HG03575 (cell line): Measurements from ENCODE around the gene CRELD2.

Experiments
- ATAC-seq: cut with Tn5 transposase; IDR thresholded peaks from one replicate; pipeline ENCODE4 v1.9.1; 2021; ENCODE audit not compliant: unreplicated experiment, insufficient number of reproducible peaks, low FRiP score; ENCODE audit errors: extremely low read depth

The CRELD2 gene

DNA sequence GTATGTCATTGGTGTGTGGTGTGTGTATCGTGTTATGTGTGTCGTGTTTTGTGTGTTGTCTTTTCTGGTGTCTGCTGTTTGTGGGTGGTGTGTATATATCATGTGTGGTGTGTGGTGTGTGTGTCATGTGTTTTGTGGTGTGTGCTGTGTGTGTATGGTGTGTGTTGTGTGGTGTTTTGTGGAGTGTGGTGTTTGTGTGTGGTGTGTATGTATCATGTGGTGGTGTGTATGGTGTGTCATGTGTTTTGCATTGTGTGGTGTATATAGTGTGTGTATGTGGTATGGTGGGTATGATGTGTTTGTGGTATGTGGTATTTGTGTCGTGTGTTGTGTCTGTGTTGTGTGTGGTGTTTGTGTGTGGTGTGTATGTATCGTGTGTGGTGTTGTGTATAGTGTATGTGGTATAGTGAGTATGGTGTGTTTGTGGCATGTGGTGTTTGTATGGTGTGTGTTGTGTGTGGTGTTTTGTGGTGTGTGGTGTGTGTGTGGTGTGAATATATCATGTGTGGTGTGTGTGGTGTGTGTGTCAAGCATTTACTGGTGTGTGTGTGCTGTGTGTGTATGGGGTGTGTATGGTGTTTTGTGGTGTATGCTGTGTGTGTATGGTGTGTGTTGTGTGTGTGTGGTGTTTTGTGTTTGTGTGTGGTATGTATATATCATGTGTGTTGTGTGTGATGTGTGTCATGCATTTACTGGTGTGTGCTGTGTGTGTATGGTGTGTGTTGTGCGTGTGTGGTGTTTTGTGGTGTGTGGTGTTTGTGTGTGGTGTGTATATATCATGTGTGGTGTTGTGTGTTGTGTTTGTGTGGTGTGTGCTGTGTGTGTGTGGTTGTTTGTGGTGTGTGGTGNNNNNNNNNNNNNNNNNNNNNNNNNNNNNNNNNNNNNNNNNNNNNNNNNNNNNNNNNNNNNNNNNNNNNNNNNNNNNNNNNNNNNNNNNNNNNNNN, 54.9 kb downstream of the CRELD2 start:
- no peak for ATAC-seq

DNA sequence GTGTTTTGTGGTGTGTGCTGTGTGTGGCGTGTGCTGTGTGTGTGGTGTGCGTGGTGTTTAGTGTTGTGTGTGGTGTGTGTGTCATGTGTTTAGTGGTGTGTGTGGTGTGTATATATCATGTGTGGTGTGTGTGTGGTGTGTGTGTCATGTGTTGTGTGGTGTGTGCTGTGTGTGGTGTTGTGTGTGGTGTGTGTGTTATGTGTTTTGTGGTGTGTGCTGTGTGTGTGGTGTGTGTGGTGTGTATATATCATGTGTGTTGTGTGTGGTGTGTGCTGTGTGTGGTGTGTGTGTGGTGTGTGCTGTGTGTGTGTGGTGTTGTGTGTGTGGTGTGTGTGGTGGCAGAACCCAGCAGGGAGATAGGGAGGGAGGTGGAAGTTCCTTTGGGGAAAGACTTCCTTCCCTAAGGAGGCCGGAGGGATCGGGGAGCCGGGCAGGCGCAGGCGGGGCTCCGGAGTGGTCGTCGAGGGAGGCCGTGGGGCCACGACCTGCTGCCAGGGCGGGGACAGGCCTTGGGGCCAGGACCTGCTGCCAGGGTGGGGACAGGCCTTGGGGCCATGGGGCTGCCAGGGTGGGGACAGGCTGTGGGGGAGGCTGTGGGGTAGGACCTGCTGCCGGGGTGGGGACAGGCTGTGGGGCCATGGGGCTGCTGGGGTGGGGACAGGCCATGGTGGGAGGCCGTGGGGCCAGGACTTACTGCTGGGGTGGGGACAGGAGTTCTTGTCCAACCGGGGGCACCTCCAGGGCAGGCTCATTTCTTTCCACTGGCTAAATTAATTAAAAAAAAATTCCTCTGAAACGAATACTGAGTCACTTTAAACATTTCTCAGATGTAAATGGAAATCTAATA, 57.3 kb downstream of the CRELD2 start:
- ATAC-seq = no peak

GRCh38 chr22:49976439-49977175, 58.2 kb downstream of the CRELD2 start:
- no peak for ATAC-seq
